Measurements from ENCODE around the gene ATG2B.
"Not testable (repeated sequence)": the region's sequence is repeated elsewhere in the genome, so short reads cannot be mapped to it uniquely, and the experiment has no call there.

Gene ATG2B

DNA sequence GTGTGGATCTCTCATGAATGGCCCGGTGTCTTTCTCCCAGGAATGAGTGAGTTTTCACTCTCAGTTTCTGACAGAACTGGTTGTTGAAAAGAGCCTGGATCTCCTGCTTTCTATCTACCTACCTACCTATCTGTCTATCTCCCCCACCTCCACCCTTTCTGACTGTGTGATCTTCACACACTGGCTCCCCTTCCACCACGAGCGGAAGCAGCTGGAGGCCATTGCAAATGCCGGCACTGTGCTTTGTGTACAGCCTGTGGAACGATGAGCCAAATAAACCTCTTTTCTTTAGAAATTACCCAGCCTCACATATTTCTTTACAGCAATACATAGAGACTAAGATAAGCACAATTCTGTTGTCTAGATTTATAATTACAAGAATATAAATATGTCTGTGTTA lies 7.4 kb upstream of the ATG2B start:
- no peak for DNase-seq

DNA sequence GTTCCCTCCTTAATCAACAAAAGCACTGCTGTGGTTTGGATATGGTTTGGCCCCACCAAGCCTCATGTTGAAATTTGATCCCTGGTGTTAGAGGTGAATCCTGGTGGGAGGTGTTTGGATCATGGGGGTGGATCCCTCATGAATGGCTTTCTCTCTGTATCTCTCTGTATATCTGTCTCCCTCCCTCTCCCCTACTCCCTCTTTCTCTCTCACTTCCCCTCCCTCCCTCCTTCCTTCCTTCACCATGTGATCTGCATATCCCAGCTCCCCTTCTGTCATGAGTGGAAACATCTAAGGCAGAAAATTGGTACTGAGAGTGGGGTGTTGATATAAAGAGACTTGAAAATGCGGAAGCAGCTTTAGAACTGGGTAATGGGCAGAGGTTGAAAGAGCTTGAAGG lies 5.4 kb upstream of the ATG2B start:
- no peak for DNase-seq

DNA sequence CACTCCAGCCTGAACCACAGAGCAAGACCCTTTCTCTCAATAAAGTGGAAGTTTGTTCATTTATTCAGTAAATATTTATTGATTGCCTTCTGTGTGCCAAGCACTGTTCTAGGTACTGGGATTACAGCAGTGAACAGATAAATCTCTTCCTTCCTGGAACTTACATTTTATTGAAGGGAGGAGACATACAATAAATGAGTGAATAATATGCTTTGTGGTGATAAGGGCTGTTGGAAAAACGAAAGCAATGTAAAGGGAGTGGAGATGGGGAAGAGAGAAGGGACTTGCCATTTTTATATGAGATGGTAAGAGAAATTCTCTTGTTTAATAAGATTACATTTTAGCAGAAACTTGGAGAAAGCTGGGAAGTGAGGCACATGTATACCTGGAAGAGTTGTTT lies 1.8 kb upstream of the ATG2B start:
- no peak for DNase-seq

DNA sequence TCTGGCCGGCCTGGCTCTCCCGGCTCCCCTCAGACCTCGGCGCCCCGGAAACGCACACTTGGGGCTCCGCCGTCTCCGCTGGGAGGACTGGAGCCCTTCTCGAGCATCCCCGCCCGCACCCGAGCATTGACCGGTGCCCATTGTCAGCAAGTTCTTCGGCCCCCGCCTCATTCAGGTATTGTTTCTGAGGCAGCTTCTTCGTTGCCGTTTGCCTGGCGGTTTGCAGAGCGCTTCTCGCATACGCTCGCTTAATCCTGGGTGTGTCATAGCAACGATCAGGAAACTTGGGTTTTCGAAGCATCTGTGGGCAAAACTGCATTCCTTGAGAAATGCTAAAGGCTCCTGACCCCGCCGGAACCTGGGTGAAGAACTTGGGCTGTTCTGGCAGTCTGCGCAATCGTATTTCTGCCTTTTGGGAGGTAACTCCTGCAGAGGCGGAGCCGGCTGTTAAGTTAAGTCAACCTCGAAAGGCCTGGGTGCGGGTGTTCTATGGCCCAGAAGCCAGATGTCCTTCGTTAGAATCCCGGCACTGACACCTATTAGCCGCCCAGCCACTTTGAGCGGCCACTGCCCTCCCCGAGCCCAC lies 703 bp upstream of the ATG2B start:
- DNase-seq = peak in 1 of 2 experiments; percentile 22

DNA sequence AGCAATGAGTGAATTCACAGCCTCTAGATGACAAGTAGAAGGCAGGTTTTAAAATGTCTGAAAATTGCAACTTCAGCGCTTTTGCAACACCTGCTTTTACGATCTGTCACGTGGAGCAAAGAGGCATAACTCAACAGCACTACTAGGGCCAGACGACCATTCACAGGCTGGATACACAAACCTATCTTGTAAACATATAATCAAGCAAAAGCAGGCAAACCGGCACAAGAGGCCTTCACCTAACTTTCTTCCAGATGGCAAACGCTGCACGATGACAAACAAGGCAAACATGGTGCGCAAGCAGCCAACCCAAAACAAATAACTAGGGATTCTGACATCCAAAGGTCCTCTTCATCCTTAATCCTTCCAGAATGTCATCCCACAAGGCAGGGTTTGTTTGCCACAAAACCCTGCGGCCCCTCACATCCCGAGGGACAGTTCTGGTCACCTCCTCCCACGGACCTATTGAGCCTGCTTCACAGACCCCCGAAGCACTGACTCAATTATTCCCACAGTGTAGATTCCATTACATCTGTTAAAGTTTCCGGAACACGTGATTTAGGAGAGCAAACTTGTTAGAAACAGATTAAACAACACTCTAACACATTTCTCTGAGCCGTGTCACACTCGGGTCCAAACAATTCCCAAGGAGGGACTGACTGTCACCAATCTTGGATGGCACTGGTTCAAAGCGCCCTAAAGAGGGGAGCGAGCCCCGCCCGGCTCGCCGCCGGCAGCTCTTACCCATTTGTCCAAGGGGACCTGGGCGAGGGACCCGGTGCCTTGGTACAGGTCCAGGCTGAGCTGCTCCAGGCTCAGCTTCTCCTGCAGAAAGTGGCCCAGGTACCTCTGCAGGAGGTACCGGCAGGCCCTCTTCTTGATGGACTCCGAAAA lies 823 bp downstream of the ATG2B start:
- peak; percentile 44 for DNase-seq

DNA sequence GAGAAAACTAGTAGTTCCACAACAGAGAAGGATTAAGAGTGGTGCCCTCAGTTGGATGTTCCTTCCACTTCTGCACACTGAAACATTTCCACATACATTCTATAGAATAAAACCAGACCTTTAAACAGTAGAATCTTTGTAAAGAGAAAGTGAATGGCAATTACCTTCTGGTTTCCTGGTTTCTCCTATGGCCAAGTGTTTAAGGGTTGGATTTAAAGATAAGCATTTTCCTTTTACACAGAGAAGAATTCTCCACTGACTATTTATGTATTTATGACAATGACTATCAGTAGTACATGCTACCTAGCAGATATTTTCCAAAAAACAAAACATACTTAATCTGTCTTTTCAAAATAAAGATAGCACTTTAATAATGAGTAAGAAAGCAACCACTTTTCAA lies 3.2 kb downstream of the ATG2B start:
- no peak for DNase-seq

DNA sequence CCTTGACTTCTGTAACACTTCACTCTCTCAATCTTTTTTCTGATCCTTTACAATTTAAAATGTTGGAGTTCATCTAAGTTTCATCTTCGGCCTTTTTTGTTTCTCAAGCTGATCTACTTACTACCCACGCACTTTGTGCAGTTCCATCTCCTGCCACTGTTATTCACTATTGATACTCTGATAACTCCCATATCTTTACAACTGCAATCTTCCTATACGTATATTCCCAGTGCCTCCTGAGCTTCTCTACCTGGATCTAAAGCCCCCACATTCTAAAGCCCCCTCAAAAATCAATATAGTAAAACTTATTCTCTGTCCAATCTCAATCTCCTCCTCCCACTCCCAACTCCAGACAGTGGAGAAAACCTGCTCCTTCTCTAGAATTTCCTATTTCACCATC lies 5.9 kb downstream of the ATG2B start:
- DNase-seq = no peak

DNA sequence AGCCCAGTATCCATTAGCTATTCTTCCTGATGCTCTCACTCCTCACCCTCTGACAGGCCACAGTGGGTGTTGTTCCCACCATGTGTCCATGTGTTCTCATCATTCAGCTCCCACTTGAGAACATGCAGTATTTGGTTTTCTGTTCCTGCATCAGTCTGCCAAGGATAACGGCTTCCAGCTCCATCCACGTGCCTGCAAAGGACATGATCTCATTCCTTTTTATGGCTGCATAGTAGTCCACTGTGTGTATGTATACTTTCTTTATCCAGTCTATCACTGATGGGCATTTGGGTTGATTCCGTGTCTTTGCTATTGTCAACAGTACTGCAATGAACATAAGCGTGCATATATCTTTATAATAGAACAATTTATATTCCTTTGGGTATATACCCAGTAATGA lies 8.9 kb downstream of the ATG2B start:
- no peak for DNase-seq

DNA sequence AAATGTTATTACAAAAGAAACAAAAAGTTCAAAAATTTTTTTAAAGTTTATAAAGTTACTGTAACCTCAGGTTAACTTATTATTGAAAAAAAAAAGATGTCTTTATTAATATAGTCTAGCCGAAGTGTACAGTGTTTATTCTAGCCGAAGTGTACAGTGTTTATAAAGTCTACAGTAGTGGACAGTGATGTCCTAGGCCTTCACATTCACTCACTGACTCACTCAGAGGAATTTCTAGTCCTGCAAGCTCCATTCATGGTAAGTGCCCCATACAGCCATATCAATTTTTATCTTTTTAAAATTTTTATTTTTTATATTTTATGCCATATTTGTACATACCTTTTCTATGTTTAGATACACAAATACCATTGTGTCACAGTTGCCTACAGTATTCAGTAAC lies 10.4 kb downstream of the ATG2B start:
- no peak for DNase-seq

DNA sequence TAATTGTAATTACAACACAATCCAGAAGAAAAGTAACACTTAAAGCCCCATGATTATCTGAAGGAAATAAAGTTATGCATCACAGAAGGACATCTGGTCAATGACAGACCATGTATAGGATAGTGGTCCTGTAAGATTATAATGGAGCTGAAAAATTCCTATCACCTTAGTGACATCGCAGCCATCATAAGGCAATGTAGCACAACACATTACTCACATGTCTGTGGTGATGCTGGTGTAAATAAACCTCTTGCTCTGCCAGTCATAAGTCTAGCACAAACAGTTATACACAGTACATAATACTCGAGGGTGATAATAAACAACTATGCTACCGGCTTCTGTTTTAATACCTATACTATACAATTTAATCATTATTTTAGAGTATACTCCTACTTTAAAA lies 11.2 kb downstream of the ATG2B start:
- no peak for DNase-seq

DNA sequence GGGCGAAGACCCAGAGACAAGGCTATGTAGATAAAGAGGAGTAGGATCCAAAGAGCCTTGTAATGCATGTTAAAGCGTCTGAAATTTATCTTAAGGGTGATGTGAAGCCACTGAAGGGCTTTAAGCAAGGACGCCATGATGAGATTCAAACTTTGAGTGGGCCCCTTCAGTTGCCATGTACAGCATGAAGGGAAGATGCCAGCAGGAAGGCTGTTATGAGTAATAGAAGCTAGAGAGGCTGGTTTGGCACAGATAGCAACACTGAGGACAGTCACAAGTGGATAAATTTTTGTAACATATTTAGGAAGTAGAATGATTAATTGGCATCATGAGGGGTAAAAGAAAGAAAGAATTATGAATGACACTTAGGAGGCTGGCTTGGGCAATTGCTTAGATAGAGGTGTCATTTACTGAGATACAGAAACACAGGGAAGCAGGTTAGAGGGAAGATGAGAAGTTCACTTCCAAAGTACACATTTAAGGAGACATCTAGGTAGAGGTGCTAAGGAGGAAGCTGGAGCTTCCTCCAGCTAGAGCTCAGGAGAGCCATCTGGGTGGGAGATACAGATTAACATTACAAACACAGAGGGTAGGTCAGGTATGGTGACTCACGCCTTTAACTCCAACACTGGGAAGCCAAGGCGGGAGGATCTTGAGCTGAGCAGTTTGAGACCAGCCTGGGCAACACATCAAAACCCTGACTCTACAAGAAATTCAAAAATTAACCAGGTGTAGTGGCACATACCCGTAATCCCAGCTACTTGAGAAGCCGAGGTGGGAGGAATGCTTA lies 13.7 kb downstream of the ATG2B start:
- no peak for DNase-seq

DNA sequence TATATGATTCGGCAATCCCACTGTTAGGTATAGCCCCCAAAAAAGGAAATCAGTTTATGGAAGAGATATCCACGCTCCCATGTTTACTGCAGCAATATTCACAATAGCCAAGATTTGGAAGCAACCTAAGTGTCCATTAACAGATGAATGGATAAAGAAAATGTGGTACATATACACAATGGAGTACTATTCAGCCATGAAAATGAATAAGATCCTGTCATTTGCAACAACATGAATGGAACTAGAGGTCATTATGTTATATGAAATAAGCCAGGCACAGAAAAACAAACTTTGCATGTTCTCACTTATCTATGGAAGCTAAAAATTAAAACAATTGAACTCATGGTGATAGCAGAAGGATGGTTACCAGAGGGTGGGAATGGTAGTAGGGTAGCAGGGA lies 15.2 kb downstream of the ATG2B start:
- not testable (repeated sequence) for DNase-seq

DNA sequence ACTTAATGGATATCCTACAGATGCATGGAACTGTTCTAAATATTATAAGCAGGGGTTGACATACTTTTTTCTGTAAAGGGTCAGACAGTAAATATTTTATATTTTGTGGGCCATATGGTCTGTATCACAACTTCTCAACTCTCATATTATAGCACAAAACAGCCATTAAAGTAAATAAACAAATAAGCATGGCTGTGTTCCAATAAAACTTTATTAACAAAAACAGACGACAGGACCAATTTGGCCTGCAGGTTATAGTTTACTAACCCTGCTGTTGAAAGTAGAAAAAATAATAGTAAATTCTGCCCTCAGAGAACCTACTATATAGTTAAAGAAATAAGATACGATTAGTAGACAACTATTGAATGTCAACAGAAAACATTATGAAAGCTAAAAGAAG lies 17.5 kb downstream of the ATG2B start:
- no peak for DNase-seq

DNA sequence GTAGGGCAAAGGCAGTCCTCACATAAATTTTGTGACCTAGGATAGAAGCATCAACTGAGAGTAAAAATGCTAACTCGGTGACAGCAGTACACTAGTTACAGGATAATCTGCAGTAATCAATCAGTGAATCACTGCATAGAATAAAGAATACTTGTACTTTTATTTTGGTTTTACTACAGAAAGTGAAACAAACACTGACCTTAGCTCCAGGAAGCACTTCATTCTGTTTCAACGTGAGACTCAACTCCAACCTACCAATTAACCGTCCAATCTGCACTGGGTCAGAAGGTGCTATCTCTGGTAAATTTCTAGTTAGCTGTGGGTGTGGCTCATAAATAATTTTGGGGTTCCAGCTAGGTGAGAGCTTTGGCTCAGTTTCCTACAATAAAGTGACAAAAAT lies 21.8 kb downstream of the ATG2B start:
- no peak for DNase-seq

DNA sequence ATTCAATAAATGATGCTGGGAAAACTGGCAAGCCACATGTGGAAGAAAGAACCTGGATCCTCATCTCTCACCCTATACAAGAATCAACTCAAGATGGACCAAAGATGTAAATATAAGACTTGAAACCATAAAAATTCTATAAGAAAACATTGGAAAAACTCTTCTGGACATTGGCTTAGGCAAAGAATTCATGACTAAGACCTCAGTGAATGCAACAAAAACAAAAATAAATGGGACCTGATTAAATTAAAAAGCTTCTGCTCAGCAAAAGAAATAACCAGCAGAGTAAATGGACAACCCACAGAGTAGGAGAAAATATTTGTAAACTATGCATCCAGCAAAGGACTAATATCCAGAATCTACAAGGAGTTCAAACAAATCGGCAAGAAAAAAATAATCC lies 24.6 kb downstream of the ATG2B start:
- DNase-seq = no peak

DNA sequence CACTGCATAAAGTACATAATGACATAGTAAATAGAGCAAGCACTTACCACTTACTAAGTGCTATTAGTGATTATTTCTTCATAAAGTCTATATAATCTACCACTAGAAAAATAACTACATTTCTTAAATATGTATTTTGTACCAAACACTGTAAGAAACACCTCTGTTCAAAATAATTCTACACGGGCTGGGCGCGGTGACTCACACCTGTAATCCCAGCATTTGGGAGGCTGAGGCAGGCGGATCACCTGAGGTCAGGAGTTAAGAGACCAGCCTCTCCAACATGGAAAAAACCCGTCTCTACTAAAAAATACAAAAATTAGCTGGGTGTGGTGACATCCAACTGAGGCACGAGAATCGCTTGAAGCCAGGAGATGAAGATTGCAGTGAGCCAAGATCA lies 38.9 kb downstream of the ATG2B start:
- DNase-seq = no peak

DNA sequence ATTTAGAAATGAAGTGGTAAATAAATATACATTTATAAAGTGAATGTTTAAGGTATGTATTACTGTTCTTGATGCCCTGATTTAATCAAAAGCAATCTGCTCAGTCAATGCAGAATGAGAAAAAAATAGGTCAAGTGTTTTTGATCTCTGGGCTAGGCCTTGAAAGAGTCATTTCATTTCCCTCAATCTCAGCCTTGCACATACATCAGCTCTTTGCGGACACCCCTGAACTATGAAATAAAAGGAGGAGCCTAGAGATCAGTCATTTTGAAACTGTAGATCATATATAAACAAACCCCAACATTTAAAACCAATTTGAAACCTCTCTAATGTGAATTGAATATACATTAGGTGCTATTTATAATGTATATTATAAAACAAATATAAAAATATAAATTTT lies 42.5 kb downstream of the ATG2B start:
- DNase-seq = no peak

DNA sequence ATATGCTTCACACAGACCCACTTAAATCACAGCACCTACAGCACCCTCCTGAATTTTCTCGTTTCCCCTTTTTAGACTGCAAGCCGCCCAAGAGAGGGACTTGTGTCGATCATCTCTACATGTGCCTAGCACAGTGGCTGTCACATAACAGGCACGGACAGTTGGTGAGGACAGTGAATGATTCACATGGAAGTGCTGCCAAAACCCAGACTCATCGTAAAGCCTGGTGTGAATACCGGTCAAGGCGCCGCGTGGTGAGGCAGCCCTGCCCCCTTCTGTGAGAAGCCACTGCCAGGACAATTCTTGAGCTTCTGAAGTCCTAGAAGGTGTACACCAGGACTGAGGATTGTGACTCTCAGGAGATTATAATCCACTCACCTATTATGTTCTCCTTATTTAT lies 44.3 kb downstream of the ATG2B start:
- no peak for DNase-seq

DNA sequence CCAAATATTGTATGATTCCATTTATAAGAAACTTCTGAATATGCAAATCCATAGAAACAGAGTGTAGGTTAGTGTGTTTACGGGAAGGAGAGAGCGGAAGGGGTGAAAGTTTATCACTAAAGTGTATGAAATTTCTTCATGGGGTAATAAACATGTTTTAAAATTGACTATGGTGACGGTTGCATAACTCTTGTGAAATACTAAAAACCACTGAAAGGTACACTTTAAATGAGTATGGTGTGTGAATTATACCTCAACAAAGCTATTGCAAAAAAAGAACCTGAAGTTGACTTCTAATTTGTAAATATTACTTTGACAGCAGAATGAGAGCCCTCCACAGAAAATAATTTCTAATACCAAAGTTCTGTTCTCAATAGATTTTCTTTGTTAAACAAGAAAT lies 47.1 kb downstream of the ATG2B start:
- no peak for DNase-seq

DNA sequence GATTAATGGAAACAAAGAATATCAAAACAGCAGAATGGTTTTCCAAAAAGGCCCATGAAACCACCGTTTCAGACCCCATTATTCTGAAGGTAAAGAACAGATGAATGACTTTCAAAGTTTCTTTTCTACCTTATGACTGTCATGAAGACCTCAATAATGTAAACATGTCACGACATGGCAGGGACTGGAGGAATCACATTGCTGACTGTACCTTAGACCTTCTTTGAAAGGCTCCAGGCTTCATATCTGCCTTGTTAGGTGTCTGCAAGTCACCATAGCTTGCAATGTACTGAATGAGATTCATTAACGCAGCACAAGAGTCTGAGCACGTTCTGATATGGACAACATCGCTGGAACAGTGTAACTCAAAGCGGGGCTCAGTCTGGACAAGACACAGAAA lies 52.2 kb downstream of the ATG2B start:
- no peak for DNase-seq

DNA sequence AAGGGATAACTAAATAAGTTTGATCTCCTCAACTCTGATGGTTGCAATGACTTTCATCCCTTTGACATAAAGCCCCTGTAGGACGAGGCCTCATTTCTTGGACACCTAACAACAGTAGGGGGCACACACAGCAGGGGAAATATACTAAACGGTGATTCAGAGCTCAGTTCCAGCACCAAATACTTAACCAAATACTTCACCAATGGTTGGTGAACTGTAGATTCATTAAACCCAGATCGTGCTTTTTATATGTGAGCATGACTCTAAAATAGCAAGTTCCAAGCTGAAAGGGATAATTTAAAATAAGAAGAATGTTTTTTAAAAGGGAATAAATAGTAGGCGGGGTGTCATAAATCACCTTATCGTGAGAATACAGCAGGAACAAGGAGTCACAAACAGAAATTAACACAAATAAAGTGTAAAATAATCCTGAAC lies 53.2 kb downstream of the ATG2B start:
- DNase-seq = no peak

DNA sequence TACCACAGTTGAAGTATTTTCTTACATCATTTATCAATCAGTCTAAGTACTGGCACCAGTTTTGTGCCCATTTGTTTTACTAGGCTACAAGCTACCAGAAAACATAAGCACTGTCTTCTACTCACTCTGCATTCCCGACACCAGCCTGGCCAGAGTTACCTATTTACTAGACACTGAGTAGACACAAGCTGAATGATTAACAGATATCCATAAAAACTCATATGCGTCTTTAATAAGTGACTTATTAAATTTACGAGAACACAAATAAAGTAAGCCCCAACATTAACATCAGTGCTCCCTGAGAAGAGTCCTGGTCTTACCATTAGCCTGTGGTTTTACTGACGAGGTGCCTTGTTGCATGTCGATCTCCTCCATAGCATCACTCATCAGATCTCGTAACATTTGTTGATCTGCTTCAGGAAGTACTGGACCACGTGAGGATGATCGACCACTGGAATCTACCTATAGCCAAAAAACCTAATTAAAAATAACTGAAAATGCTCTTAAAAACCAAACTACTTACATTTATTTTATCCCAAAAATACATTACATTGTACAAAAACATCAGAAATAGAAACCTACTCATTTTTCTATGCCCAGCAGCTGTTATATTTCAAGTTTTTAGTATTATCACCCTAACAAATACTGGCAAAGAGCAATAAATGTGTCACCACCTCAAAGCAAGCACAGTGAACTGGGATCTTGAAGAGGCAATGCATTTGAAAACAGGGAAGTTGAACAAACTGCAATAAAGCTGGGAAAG lies 53.8 kb downstream of the ATG2B start:
- DNase-seq = no peak

DNA sequence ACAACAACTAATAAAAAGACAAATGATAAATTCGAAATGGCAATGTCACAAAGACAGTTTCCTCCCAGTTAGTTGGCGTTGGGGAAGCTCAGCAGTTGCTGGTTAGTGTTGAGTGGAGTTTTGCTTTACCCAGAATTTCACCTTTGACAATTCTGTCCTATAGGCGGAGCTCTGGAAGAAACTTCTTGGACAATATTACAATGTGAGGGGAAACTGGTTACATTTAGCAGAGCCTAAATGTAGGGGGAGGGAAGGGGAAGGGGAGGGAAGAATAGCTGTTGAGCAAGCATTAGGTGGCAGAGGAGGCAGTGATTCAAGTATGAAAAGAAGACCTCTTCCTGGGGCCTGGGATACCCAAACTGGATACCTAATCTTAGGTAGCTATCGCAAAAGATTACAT lies 55.7 kb downstream of the ATG2B start:
- no peak for DNase-seq

All from NCI-H187 (cell line).